ENCODE data around the gene C1QTNF5. TPM values are rescaled to one million over a fixed set of nuclear protein-coding genes. Genes with fewer than 3 reads are reported as not detected.
A peak's percentile ranks its signal among the peaks of the same experiment; 100 is the strongest.

The C1QTNF5 gene
- total and polyA plus RNA-seq, 7 experiments from 2014 or later, result not detected

GRCh38 chr11:119359365-119360214 lies 18.9 kb upstream of the C1QTNF5 start:
- intact Hi-C loops (cut with micrococcal nuclease), result no loop called here
- Mint-ChIP-seq H3K27me3 (peaks cover 8 to 56% (median 26%) of the 10 kb centered on the region in 5 donors), H3K4me3 (no peak overlapping the region), H3K27ac (no peak overlapping the region), H3K36me3 (no peaks in the 10 kb centered on the region), H3K9me3 (no peaks in the 10 kb centered on the region), H3K4me1 (peaks cover 3 to 28% (median 10%) of the 10 kb centered on the region in 7 donors)
- H3K27me3 ChIP-seq (ENCODE audit: control insufficient read depth in 2 of 2, insufficient read depth in 2 of 2, low read length in 2 of 2), result peaks cover 2 to 4% of the 10 kb centered on the region in 2 donors
- ChIA-PET POLR2A (no interaction called here), CTCF (interaction anchor here (1.4 kb wide), 1 partner anchor 21 kb away, joined by 5 read pairs; no protein-coding TSS in a partner anchor)
- H3K27ac ChIP-seq (ENCODE audit: low read depth, low read length), result no peak overlapping the region
- H3K4me3 ChIP-seq (ENCODE audit: low read length), result no peak overlapping the region
- H3K4me1 ChIP-seq (ENCODE audit: control insufficient read depth in 2 of 2, insufficient read depth in 2 of 2, low read length in 2 of 2), result no peaks in the 10 kb centered on the region
- H3K9me3 ChIP-seq (ENCODE audit: control insufficient read depth in 2 of 3, low read length in 3 of 3), result no peaks in the 10 kb centered on the region
- H3K36me3 ChIP-seq (ENCODE audit: control insufficient read depth in 2 of 3, insufficient read depth in 3 of 3, low read length in 3 of 3), result no peaks in the 10 kb centered on the region
- DNase-seq (no peak), ATAC-seq (no peak)

GRCh38 chr11:119357074-119357473 lies 16.4 kb upstream of the C1QTNF5 start:
- Histone ChIP-seq H3K36me3 (ENCODE audit: control insufficient read depth in 2 of 3, insufficient read depth in 3 of 3, low read length in 3 of 3) (no peaks in the 10 kb centered on the region), H3K27ac (ENCODE audit: low read depth, low read length) (no peak overlapping the region), H3K4me3 (ENCODE audit: low read length) (peak overlapping the region; percentile 82), H3K9me3 (ENCODE audit: control insufficient read depth in 2 of 3, low read length in 3 of 3) (no peaks in the 10 kb centered on the region), H3K27me3 (ENCODE audit: control insufficient read depth in 2 of 2, insufficient read depth in 2 of 2, low read length in 2 of 2) (no peaks in the 10 kb centered on the region), H3K4me1 (ENCODE audit: control insufficient read depth in 2 of 2, insufficient read depth in 2 of 2, low read length in 2 of 2) (no peaks in the 10 kb centered on the region)
- ATAC-seq, result no peak
- intact Hi-C loops (cut with micrococcal nuclease), result loop anchor here (2.0 kb wide), 1 partner anchor 18 kb away; no protein-coding TSS in a partner anchor
- Mint-ChIP-seq H3K36me3 (no peaks in the 10 kb centered on the region), H3K27ac (peak overlapping the region in 2 of 9 donors; percentile 64 to 85), H3K9me3 (no peaks in the 10 kb centered on the region), H3K4me3 (peak overlapping the region in 9 of 10 donors; percentile 52 to 95 (median 81)), H3K4me1 (peaks cover 0 to 16% (median 5%) of the 10 kb centered on the region in 7 donors), H3K27me3 (peaks cover 10 to 56% (median 25%) of the 10 kb centered on the region in 5 donors)
- ChIA-PET POLR2A (interaction anchor here (1.4 to 2.4 kb wide), 2 partner anchors 24 to 117 kb away, joined by 4 to 6 read pairs; partner anchors contain the start of gene USP2), CTCF (interaction anchor here (0.5 to 3.2 kb wide), 8 partner anchors 11 to 119 kb away, joined by 3 to 34 read pairs (median 9); partner anchors contain the start of gene USP2)
- no peak for DNase-seq

GRCh38 chr11:119356349-119357031 lies 15.8 kb upstream of the C1QTNF5 start:
- H3K27ac ChIP-seq (ENCODE audit: low read depth, low read length), result peak overlapping the region; percentile 48
- peak overlapping the region; percentile 81 to 96 (median 93) for H3K4me3 Mint-ChIP-seq
- no peaks in the 10 kb centered on the region for H3K9me3 Mint-ChIP-seq
- H3K4me1 ChIP-seq (ENCODE audit: control insufficient read depth in 2 of 2, insufficient read depth in 2 of 2, low read length in 2 of 2), result no peaks in the 10 kb centered on the region
- H3K4me1 Mint-ChIP-seq, result peaks cover 0 to 16% (median 5%) of the 10 kb centered on the region in 7 donors
- peak; percentile 94 for ATAC-seq
- H3K9me3 ChIP-seq (ENCODE audit: control insufficient read depth in 2 of 3, low read length in 3 of 3), result no peaks in the 10 kb centered on the region
- H3K27me3 ChIP-seq (ENCODE audit: control insufficient read depth in 2 of 2, insufficient read depth in 2 of 2, low read length in 2 of 2), result no peaks in the 10 kb centered on the region
- H3K27me3 Mint-ChIP-seq, result peaks cover 12 to 59% (median 29%) of the 10 kb centered on the region in 5 donors
- H3K36me3 Mint-ChIP-seq, result no peaks in the 10 kb centered on the region
- H3K27ac Mint-ChIP-seq, result peak overlapping the region in 7 of 9 donors; percentile 38 to 93 (median 68)
- CTCF ChIA-PET, result interaction anchor here (0.5 to 3.2 kb wide), 15 partner anchors 8 to 830 kb away, joined by 3 to 34 read pairs (median 5); partner anchors contain the start of genes CBL and USP2
- POLR2A ChIA-PET, result interaction anchor here (0.8 to 2.4 kb wide), 4 partner anchors 17 to 118 kb away, joined by 4 to 6 read pairs (median 5); partner anchors contain the start of gene USP2
- no peaks in the 10 kb centered on the region for H3K36me3 ChIP-seq (ENCODE audit: control insufficient read depth in 2 of 3, insufficient read depth in 3 of 3, low read length in 3 of 3)
- peak; percentile 49 to 82 (median 70) for DNase-seq
- intact Hi-C loops (cut with micrococcal nuclease), result loop anchor here (1.0 to 2.0 kb wide), 6 partner anchors 8 to 373 kb away; partner anchors contain the start of genes NECTIN1 (in 2 of the 2) and USP2 (in 2 of the 2)
- H3K4me3 ChIP-seq (ENCODE audit: low read length), result peak overlapping the region; percentile 82

GRCh38 chr11:119355091-119355843 lies 14.6 kb upstream of the C1QTNF5 start:
- Histone ChIP-seq H3K4me3 (ENCODE audit: low read length) (no peak overlapping the region), H3K27me3 (ENCODE audit: control insufficient read depth in 2 of 2, insufficient read depth in 2 of 2, low read length in 2 of 2) (no peaks in the 10 kb centered on the region), H3K9me3 (ENCODE audit: control insufficient read depth in 2 of 3, low read length in 3 of 3) (no peaks in the 10 kb centered on the region), H3K36me3 (ENCODE audit: control insufficient read depth in 2 of 3, insufficient read depth in 3 of 3, low read length in 3 of 3) (no peaks in the 10 kb centered on the region), H3K4me1 (ENCODE audit: control insufficient read depth in 2 of 2, insufficient read depth in 2 of 2, low read length in 2 of 2) (no peaks in the 10 kb centered on the region), H3K27ac (ENCODE audit: low read depth, low read length) (no peak overlapping the region)
- Mint-ChIP-seq H3K36me3 (no peaks in the 10 kb centered on the region), H3K27me3 (peaks cover 16 to 59% (median 36%) of the 10 kb centered on the region in 5 donors), H3K27ac (no peak overlapping the region), H3K4me3 (peak overlapping the region; percentile 14 to 96 (median 67)), H3K9me3 (no peaks in the 10 kb centered on the region), H3K4me1 (peaks cover 0 to 18% (median 5%) of the 10 kb centered on the region in 7 donors)
- intact Hi-C loops (cut with micrococcal nuclease), result no loop called here
- ATAC-seq, result no peak
- DNase-seq, result no peak
- ChIA-PET CTCF (interaction anchor here (1.0 to 3.2 kb wide), 11 partner anchors 9 to 240 kb away, joined by 3 to 34 read pairs (median 6); partner anchors contain the start of gene USP2), POLR2A (interaction anchor here (0.8 to 2.4 kb wide), 4 partner anchors 18 to 119 kb away, joined by 4 to 6 read pairs (median 5); partner anchors contain the start of gene USP2)

GRCh38 chr11:119352857-119353260 lies 12.2 kb upstream of the C1QTNF5 start:
- DNase-seq (no peak), ATAC-seq (no peak)
- intact Hi-C loops (cut with micrococcal nuclease), result no loop called here
- Histone ChIP-seq H3K4me3 (ENCODE audit: low read length) (no peak overlapping the region), H3K27ac (ENCODE audit: low read depth, low read length) (no peak overlapping the region), H3K27me3 (ENCODE audit: control insufficient read depth in 2 of 2, insufficient read depth in 2 of 2, low read length in 2 of 2) (no peaks in the 10 kb centered on the region), H3K36me3 (ENCODE audit: control insufficient read depth in 2 of 3, insufficient read depth in 3 of 3, low read length in 3 of 3) (no peaks in the 10 kb centered on the region), H3K9me3 (ENCODE audit: control insufficient read depth in 2 of 3, low read length in 3 of 3) (no peaks in the 10 kb centered on the region), H3K4me1 (ENCODE audit: control insufficient read depth in 2 of 2, insufficient read depth in 2 of 2, low read length in 2 of 2) (no peaks in the 10 kb centered on the region)
- ChIA-PET CTCF (no interaction called here), POLR2A (no interaction called here)
- H3K27ac Mint-ChIP-seq, result no peak overlapping the region
- H3K4me1 Mint-ChIP-seq, result peaks cover 0 to 18% (median 5%) of the 10 kb centered on the region in 7 donors
- no peak overlapping the region for H3K4me3 Mint-ChIP-seq
- H3K27me3 Mint-ChIP-seq, result peaks cover 16 to 57% (median 36%) of the 10 kb centered on the region in 5 donors
- no peaks in the 10 kb centered on the region for H3K9me3 Mint-ChIP-seq
- no peaks in the 10 kb centered on the region for H3K36me3 Mint-ChIP-seq

- ChIA-PET CTCF (no interaction called here), POLR2A (interaction anchor here (0.7 kb wide), 1 partner anchor 16 kb away, joined by 3 read pairs; no protein-coding TSS in a partner anchor)
Measured at GRCh38 chr11:119351232-119351631, 10.5 kb upstream of the C1QTNF5 start.

More at GRCh38 chr11:119351232-119351631, 10.5 kb upstream of the C1QTNF5 start:
- peaks cover 16 to 59% (median 31%) of the 10 kb centered on the region in 5 donors for H3K27me3 Mint-ChIP-seq
- no peak overlapping the region for H3K4me3 ChIP-seq (ENCODE audit: low read length)
- no peaks in the 10 kb centered on the region for H3K9me3 Mint-ChIP-seq
- no peak for DNase-seq
- no peaks in the 10 kb centered on the region for H3K4me1 ChIP-seq (ENCODE audit: control insufficient read depth in 2 of 2, insufficient read depth in 2 of 2, low read length in 2 of 2)
- intact Hi-C loops (cut with micrococcal nuclease), result no loop called here
- no peak for ATAC-seq
- H3K4me1 Mint-ChIP-seq, result peaks cover 0 to 12% (median 3%) of the 10 kb centered on the region in 7 donors
- no peak overlapping the region for H3K4me3 Mint-ChIP-seq
- H3K27ac Mint-ChIP-seq, result peak overlapping the region in 1 of 9 donors; percentile 57
- H3K27me3 ChIP-seq (ENCODE audit: control insufficient read depth in 2 of 2, insufficient read depth in 2 of 2, low read length in 2 of 2), result no peaks in the 10 kb centered on the region
- no peaks in the 10 kb centered on the region for H3K36me3 Mint-ChIP-seq
- H3K36me3 ChIP-seq (ENCODE audit: control insufficient read depth in 2 of 3, insufficient read depth in 3 of 3, low read length in 3 of 3), result no peaks in the 10 kb centered on the region
- no peak overlapping the region for H3K27ac ChIP-seq (ENCODE audit: low read depth, low read length)
- H3K9me3 ChIP-seq (ENCODE audit: control insufficient read depth in 2 of 3, low read length in 3 of 3), result no peaks in the 10 kb centered on the region
